ENCODE data around the gene TMEM87A. TPM values are rescaled to one million over a fixed set of nuclear protein-coding genes. Genes with fewer than 3 reads are reported as not detected.

TMEM87A gene
- total and polyA plus RNA-seq, 2 of the 8 experiments (the other 6 are each of a cell fraction or from before 2014, with no cell fraction given) = 15.2 to 33.1 TPM

DNA sequence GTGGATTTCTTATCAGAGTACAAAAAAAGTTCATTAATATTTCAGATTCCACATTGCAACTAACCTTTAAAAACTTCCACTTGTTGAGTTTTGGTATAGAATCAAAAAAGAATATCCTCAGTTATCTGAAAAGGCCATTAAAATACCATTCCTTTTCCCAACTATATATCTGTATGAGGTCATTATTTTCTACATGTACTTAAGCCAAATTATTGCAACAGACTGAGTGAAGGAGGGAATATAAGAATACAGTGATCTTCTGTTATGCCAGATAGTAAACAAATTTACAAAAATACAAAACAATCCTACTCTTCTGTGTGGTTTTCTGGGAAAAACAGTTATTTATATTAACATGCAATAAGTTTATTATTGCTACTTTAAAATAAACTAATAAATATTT is 5.9 kb downstream of the TMEM87A start (continued):
- no peak for TF ChIP-seq HDAC6 (IDR thresholded peaks at IDR 0.05; ENCODE audit: low read depth, low read length)
- TF ChIP-seq EZH2 (IDR thresholded peaks at IDR 0.05; ENCODE audit: low read depth, low read length, severe bottlenecking) = no peak
- no peak for TF ChIP-seq JUN (IDR thresholded peaks at IDR 0.05; ENCODE audit: low read depth, low read length)
- TF ChIP-seq SP1 (IDR thresholded peaks at IDR 0.05; ENCODE audit: low read depth, low read length) = no peak
- no peak for TF ChIP-seq CHD2 (IDR thresholded peaks at IDR 0.05; ENCODE audit: low read length)
- TF ChIP-seq SAP30 (IDR thresholded peaks at IDR 0.05; ENCODE audit: insufficient read depth, insufficient replicate concordance, low read length) = no peak
